Measurements from ENCODE around the gene MAST3. TPM values are rescaled to one million over a fixed set of nuclear protein-coding genes. Genes with fewer than 3 reads are reported as not detected.

Gene MAST3
- total and polyA plus RNA-seq, 4 donors = 5.8 to 22.0 (median 13.1) TPM

GRCh38 chr19:18171605-18172327, 74.2 kb downstream of the MAST3 start:
- Histone ChIP-seq H3K36me3 (ENCODE audit: control insufficient read depth, insufficient read depth, low read length) (peaks cover 49% of the 10 kb centered on the region), H3K27me3 (ENCODE audit: control insufficient read depth, insufficient read depth, low read length) (peaks cover 24% of the 10 kb centered on the region), H3K9me3 (ENCODE audit: control insufficient read depth, insufficient read depth, low read length) (no peaks in the 10 kb centered on the region), H3K4me1 (ENCODE audit: control insufficient read depth, insufficient read depth, low read length) (peaks cover 14% of the 10 kb centered on the region), H3K27ac (ENCODE audit: low read depth, low read length) (no peak overlapping the region), H3K4me3 (ENCODE audit: low read depth, low read length) (no peak overlapping the region)
- 93% methylated on average over 7 of the region's 8 CpGs for WGBS (ENCODE audit: insufficient coverage)
- no peak for DNase-seq (ENCODE audit: low read depth in 4 of 6, low spot score in 6 of 6)

- Histone ChIP-seq H3K27me3 (ENCODE audit: control insufficient read depth, insufficient read depth, low read length) (peaks cover 24% of the 10 kb centered on the region), H3K27ac (ENCODE audit: low read depth, low read length) (no peak overlapping the region), H3K4me3 (ENCODE audit: low read depth, low read length) (no peak overlapping the region), H3K9me3 (ENCODE audit: control insufficient read depth, insufficient read depth, low read length) (no peaks in the 10 kb centered on the region), H3K4me1 (ENCODE audit: control insufficient read depth, insufficient read depth, low read length) (peaks cover 14% of the 10 kb centered on the region), H3K36me3 (ENCODE audit: control insufficient read depth, insufficient read depth, low read length) (peaks cover 41% of the 10 kb centered on the region)
- no peak for DNase-seq (ENCODE audit: low read depth in 4 of 6, low spot score in 6 of 6)
- WGBS (ENCODE audit: insufficient coverage) = 83% methylated on average over 5 of the region's 7 CpGs
Observed at GRCh38 chr19:18172331-18173053, 74.9 kb downstream of the MAST3 start.

- 61% methylated on average over 13 of the region's 18 CpGs for WGBS (ENCODE audit: insufficient coverage)
- Histone ChIP-seq H3K4me1 (ENCODE audit: control insufficient read depth, insufficient read depth, low read length) (peaks cover 14% of the 10 kb centered on the region), H3K27me3 (ENCODE audit: control insufficient read depth, insufficient read depth, low read length) (peaks cover 24% of the 10 kb centered on the region), H3K4me3 (ENCODE audit: low read depth, low read length) (peak overlapping the region; percentile 51), H3K27ac (ENCODE audit: low read depth, low read length) (peak overlapping the region; percentile 33), H3K36me3 (ENCODE audit: control insufficient read depth, insufficient read depth, low read length) (peaks cover 35% of the 10 kb centered on the region), H3K9me3 (ENCODE audit: control insufficient read depth, insufficient read depth, low read length) (no peaks in the 10 kb centered on the region)
- DNase-seq (ENCODE audit: low read depth in 4 of 6, low spot score in 6 of 6) = no peak
Observed at GRCh38 chr19:18173054-18173571, 75.5 kb downstream of the MAST3 start.

GRCh38 chr19:18173572-18174288, 76.2 kb downstream of the MAST3 start, which contains the start of gene IFI30:
Gene IFI30, plus strand, starts transcription at chr19:18173813. Its CDS starts 29 bp downstream, at chr19:18173842.
- Histone ChIP-seq H3K4me1 (ENCODE audit: control insufficient read depth, insufficient read depth, low read length) (peaks cover 14% of the 10 kb centered on the region), H3K9me3 (ENCODE audit: control insufficient read depth, insufficient read depth, low read length) (no peaks in the 10 kb centered on the region), H3K27ac (ENCODE audit: low read depth, low read length) (peak within 1 kb of the TSS; percentile 33), H3K36me3 (ENCODE audit: control insufficient read depth, insufficient read depth, low read length) (peaks cover 29% of the 10 kb centered on the region), H3K4me3 (ENCODE audit: low read depth, low read length) (peak within 1 kb of the TSS; percentile 51), H3K27me3 (ENCODE audit: control insufficient read depth, insufficient read depth, low read length) (peaks cover 24% of the 10 kb centered on the region)
- no peak for DNase-seq (ENCODE audit: low read depth in 4 of 6, low spot score in 6 of 6)
- under 1% methylated on average over 45 of the region's 47 CpGs for WGBS (ENCODE audit: insufficient coverage)

- DNase-seq (ENCODE audit: low read depth in 4 of 6, low spot score in 6 of 6) = no peak
- no peaks in the 10 kb centered on the region for H3K9me3 ChIP-seq (ENCODE audit: control insufficient read depth, insufficient read depth, low read length)
- H3K4me3 ChIP-seq (ENCODE audit: low read depth, low read length) = no peak overlapping the region
- H3K27ac ChIP-seq (ENCODE audit: low read depth, low read length) = no peak overlapping the region
- H3K27me3 ChIP-seq (ENCODE audit: control insufficient read depth, insufficient read depth, low read length) = peaks cover 24% of the 10 kb centered on the region
- H3K36me3 ChIP-seq (ENCODE audit: control insufficient read depth, insufficient read depth, low read length) = peaks cover 17% of the 10 kb centered on the region
- H3K4me1 ChIP-seq (ENCODE audit: control insufficient read depth, insufficient read depth, low read length) = peaks cover 14% of the 10 kb centered on the region
- WGBS (ENCODE audit: insufficient coverage) = 84% methylated on average over 11 of the region's 11 CpGs
Observed at GRCh38 chr19:18174983-18175382, 77.4 kb downstream of the MAST3 start.

- 87% methylated on average over 12 of the region's 19 CpGs for WGBS (ENCODE audit: insufficient coverage)
Observed at GRCh38 chr19:18176367-18177310, 79.1 kb downstream of the MAST3 start.

GRCh38 chr19:18179957-18180356, 82.4 kb downstream of the MAST3 start:
- Histone ChIP-seq H3K27ac (ENCODE audit: low read depth, low read length) (no peak overlapping the region), H3K36me3 (ENCODE audit: control insufficient read depth, insufficient read depth, low read length) (no peaks in the 10 kb centered on the region), H3K4me3 (ENCODE audit: low read depth, low read length) (no peak overlapping the region), H3K9me3 (ENCODE audit: control insufficient read depth, insufficient read depth, low read length) (no peaks in the 10 kb centered on the region), H3K4me1 (ENCODE audit: control insufficient read depth, insufficient read depth, low read length) (no peaks in the 10 kb centered on the region), H3K27me3 (ENCODE audit: control insufficient read depth, insufficient read depth, low read length) (peaks cover 7% of the 10 kb centered on the region)
- DNase-seq (ENCODE audit: low read depth in 4 of 6, low spot score in 6 of 6) = no peak
- no CpG with 5 or more reads among the region's 5 CpGs for WGBS (ENCODE audit: insufficient coverage)

More at GRCh38 chr19:18176367-18177310, 79.1 kb downstream of the MAST3 start:
- DNase-seq (ENCODE audit: low read depth in 4 of 6, low spot score in 6 of 6) = no peak
- no peak overlapping the region for H3K4me3 ChIP-seq (ENCODE audit: low read depth, low read length)
- no peaks in the 10 kb centered on the region for H3K36me3 ChIP-seq (ENCODE audit: control insufficient read depth, insufficient read depth, low read length)
- H3K27me3 ChIP-seq (ENCODE audit: control insufficient read depth, insufficient read depth, low read length) = peaks cover 24% of the 10 kb centered on the region
- no peak overlapping the region for H3K27ac ChIP-seq (ENCODE audit: low read depth, low read length)
- peaks cover 14% of the 10 kb centered on the region for H3K4me1 ChIP-seq (ENCODE audit: control insufficient read depth, insufficient read depth, low read length)
- H3K9me3 ChIP-seq (ENCODE audit: control insufficient read depth, insufficient read depth, low read length) = no peaks in the 10 kb centered on the region

- Histone ChIP-seq H3K36me3 (ENCODE audit: control insufficient read depth, insufficient read depth, low read length) (no peaks in the 10 kb centered on the region), H3K4me1 (ENCODE audit: control insufficient read depth, insufficient read depth, low read length) (no peaks in the 10 kb centered on the region), H3K27me3 (ENCODE audit: control insufficient read depth, insufficient read depth, low read length) (no peaks in the 10 kb centered on the region), H3K27ac (ENCODE audit: low read depth, low read length) (no peak overlapping the region), H3K4me3 (ENCODE audit: low read depth, low read length) (no peak overlapping the region), H3K9me3 (ENCODE audit: control insufficient read depth, insufficient read depth, low read length) (no peaks in the 10 kb centered on the region)
- DNase-seq (ENCODE audit: low read depth in 4 of 6, low spot score in 6 of 6) = no peak
Observed at GRCh38 chr19:18183529-18183928, 86.0 kb downstream of the MAST3 start.

GRCh38 chr19:18185538-18185937, 88.0 kb downstream of the MAST3 start:
- 45% methylated on average over 6 of the region's 6 CpGs for WGBS (ENCODE audit: insufficient coverage)
- Histone ChIP-seq H3K9me3 (ENCODE audit: control insufficient read depth, insufficient read depth, low read length) (no peaks in the 10 kb centered on the region), H3K4me3 (ENCODE audit: low read depth, low read length) (no peak overlapping the region), H3K27ac (ENCODE audit: low read depth, low read length) (no peak overlapping the region), H3K36me3 (ENCODE audit: control insufficient read depth, insufficient read depth, low read length) (no peaks in the 10 kb centered on the region), H3K27me3 (ENCODE audit: control insufficient read depth, insufficient read depth, low read length) (no peaks in the 10 kb centered on the region), H3K4me1 (ENCODE audit: control insufficient read depth, insufficient read depth, low read length) (no peaks in the 10 kb centered on the region)
- no peak for DNase-seq (ENCODE audit: low read depth in 4 of 6, low spot score in 6 of 6)

Data from spinal cord (tissue), 10 donors.